A549 (cell line): ENCODE data around the gene BCAS4. TPM values are rescaled to one million over a fixed set of nuclear protein-coding genes. Genes with fewer than 3 reads are reported as not detected.
"Not testable (repeated sequence)": the region's sequence is repeated elsewhere in the genome, so short reads cannot be mapped to it uniquely, and the experiment has no call there.

Experiments used
- ATAC-seq, 2 experiments: fragments of 200-7000 bp in 1 of 2; fragments of >200 bp in 1 of 2; cut with Nextera tagmentation in 1 of 2; cut with Tn5 transposase in 1 of 2; 3 replicates each; pipeline versions ENCODE4 v1.8.0 to v1.9.1; 2018 to 2020; ENCODE audit warnings: mild to moderate bottlenecking in 1 of 2, moderate library complexity in 1 of 2
- CTCF ChIA-PET: fragments of 300-600 bp; sonication (Branson Sonifier 250); formaldehyde crosslinking; extraction: SDS; loops from one replicate; lab custom pipeline; 2021; ENCODE audit warnings: antibody characterized with exemption, inconsistent platforms; lab: Yijun Ruan, JAX
- POLR2A ChIA-PET: fragments of 350-600 bp; formaldehyde crosslinking; extraction: SDS; loops from one replicate; lab custom pipeline; 2021; ENCODE audit warnings: antibody characterized with exemption, inconsistent platforms; lab: Yijun Ruan, JAX
- DNase-seq, 2 experiments: peaks; one replicate each; pipeline versions ENCODE4 v3.0.0 to v3.0.0-alpha.2; 2011 to 2016; ENCODE audit warnings: low read depth in 1 of 2, low spot score in 1 of 2
- FAIRE-seq: peaks from 2 replicates; lab custom pipeline; 2011; peaks lifted over from hg19 to GRCh38; lab: Jason Lieb, UNC
- H3K27ac ChIP-seq, 2 experiments: fragments of >200 bp; sonication (Bioruptor Twin); formaldehyde crosslinking; 3 replicates each; pipeline ENCODE4 v1.5.1; 2016 to 2017
- H3K4me1 ChIP-seq: fragments of >200 bp; sonication (Bioruptor Twin); formaldehyde crosslinking; 3 replicates; pipeline ENCODE4 v1.6.1; 2016
- H3K4me2 ChIP-seq: fragments of >200 bp; sonication (Bioruptor Twin); formaldehyde crosslinking; 3 replicates; pipeline ENCODE4 v1.6.1; 2016
- H3K4me3 ChIP-seq: fragments of >200 bp; sonication (Bioruptor Twin); formaldehyde crosslinking; 3 replicates; pipeline ENCODE4 v1.5.1; 2016
- H3K9me3 ChIP-seq: fragments of >200 bp; sonication (Bioruptor Twin); formaldehyde crosslinking; 3 replicates; pipeline ENCODE4 v1.6.1; 2016
- BHLHE40 ChIP-seq: IDR thresholded peaks from 2 replicates; pipeline ENCODE4 v1.6.1; 2012; ENCODE audit warnings: low read depth, low read length, inconsistent platforms
- CEBPB ChIP-seq, 2 experiments: fragments of >200 bp in 1 of 2; sonication (Bioruptor Twin) in 1 of 2; formaldehyde crosslinking in 1 of 2; IDR thresholded peaks; 2 replicates each; pipeline ENCODE4 v1.6.1; 2012 to 2016
- CHD4 ChIP-seq: fragments of 200-600 bp; sonication (generic); IDR thresholded peaks from 2 replicates; pipeline ENCODE4 v1.6.1; 2016; ENCODE audit warnings: antibody characterized with exemption, mild to moderate bottlenecking, borderline replicate concordance
- HOXB13 ChIP-seq: fragments of 250-450 bp; sonication (Bioruptor Pico); IDR thresholded peaks from 2 replicates; pipeline ENCODE4 v1.5.0; 2020; ENCODE audit warnings: low read depth, mild to moderate bottlenecking, moderate library complexity
- MAFK ChIP-seq: fragments of 450-650 bp; IDR thresholded peaks from 2 replicates; pipeline ENCODE4 v1.6.1; 2014; ENCODE audit not compliant: partially characterized antibody
- MYC ChIP-seq: IDR thresholded peaks from 2 replicates; pipeline ENCODE4 v1.6.1; 2012; ENCODE audit warnings: mild to moderate bottlenecking, inconsistent platforms, low read length, improper control_type of control experiment, borderline replicate concordance
- PHF8 ChIP-seq: fragments of 200-600 bp; sonication (generic); IDR thresholded peaks from 2 replicates; pipeline ENCODE4 v1.6.1; 2016; ENCODE audit warnings: low read depth, mild to moderate bottlenecking, antibody characterized with exemption, moderate library complexity, borderline replicate concordance
- RARB ChIP-seq: fragments of 250-450 bp; sonication (Bioruptor Pico); IDR thresholded peaks from 2 replicates; pipeline ENCODE4 v1.8.0; 2021; ENCODE audit warnings: mild to moderate bottlenecking, moderate library complexity
- TP53 ChIP-seq: fragments of 250-450 bp; sonication (Bioruptor Pico); IDR thresholded peaks from 2 replicates; pipeline ENCODE4 v1.5.0; 2021; ENCODE audit warnings: mild to moderate bottlenecking, moderate library complexity
- ZNF302 ChIP-seq: fragments of 250-450 bp; sonication (Bioruptor Pico); IDR thresholded peaks from 2 replicates; pipeline ENCODE4 v1.9.0; 2021; ENCODE audit warnings: inconsistent platforms, mild to moderate bottlenecking, moderate library complexity
- WGBS: methylation state at CpG from one replicate; pipeline ENCODE4 v1.1.6; 2017; ENCODE audit errors: missing lambda C conversion rate; 5-methylcytosine and 5-hydroxymethylcytosine counted together
- polyA plus RNA-seq, 4 experiments: library from polyadenylated mRNA; depleted of rRNA in 3 of 4; stranded (reverse); fragments of >200 nt; fragmentation: RNase III in 1 of 4; extraction: RNeasy Plus Mini Kit Qiagen cat#74134 plus additional on column Dnase treatment in 1 of 4; gene quantifications; 2 replicates in 3 of 4; 3 replicates in 1 of 4; pipeline ENCODE4 v1.2.3, GENCODE V29; 2011 to 2017
- TF ChIP-seq, protein P1 (sequence below): IDR thresholded peaks from 2 replicates; pipeline ENCODE4 v1.6.1; 2012; ENCODE audit warnings: low read depth, borderline replicate concordance
- TF ChIP-seq, protein P2 (sequence below): fragments of >200 bp; sonication (Bioruptor Twin); formaldehyde crosslinking; IDR thresholded peaks from 3 replicates; pipeline ENCODE4 v1.5.1; 2016

BCAS4 gene
- polyA plus RNA-seq, 2 of the 4 experiments (the other 2 are of a cell fraction), result 16.9 to 48.4 TPM

DNA sequence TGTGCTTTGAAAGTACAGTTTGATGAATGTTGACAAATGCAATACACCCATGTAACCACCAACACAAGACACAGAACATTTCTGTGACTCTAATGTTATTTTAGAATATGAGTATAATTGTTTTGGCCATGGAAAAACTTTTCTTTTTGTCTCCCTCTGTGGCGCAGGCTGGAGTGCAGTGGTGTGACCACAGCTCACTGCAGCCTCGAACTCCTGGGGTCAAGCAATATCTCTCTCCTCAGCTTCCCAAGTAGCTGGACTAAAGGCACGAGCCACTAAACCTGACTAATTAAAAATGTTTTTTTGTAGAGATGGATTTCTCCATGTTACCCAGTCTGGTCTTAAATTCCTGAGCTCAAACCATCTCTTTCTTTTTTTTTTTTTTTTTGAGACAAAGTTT is 20.3 kb upstream of the BCAS4 start:
- Histone ChIP-seq H3K4me3 (no peak overlapping the region), H3K27ac (peak overlapping the region in 1 of 2 experiments; percentile 9; a peak in 1 of 6 replicates), H3K9me3 (no peaks in the 10 kb centered on the region), H3K4me2 (no peak overlapping the region), H3K4me1 (peaks cover 30% of the 10 kb centered on the region)
- FAIRE-seq (no peak), DNase-seq (no peak), ATAC-seq (no peak)
- ChIA-PET POLR2A (interaction anchor here (0.8 kb wide), 1 partner anchor 12 kb away, joined by 4 read pairs; no protein-coding TSS in a partner anchor), CTCF (interaction anchor here (0.6 to 2.8 kb wide), 5 partner anchors 14 to 149 kb away, joined by 3 to 17 read pairs (median 4); no protein-coding TSS in a partner anchor)
- WGBS, result 91% methylated on average over 3 of the region's 3 CpGs
- no peak for TF ChIP-seq RARB (CRISPR knock-in tag)

DNA sequence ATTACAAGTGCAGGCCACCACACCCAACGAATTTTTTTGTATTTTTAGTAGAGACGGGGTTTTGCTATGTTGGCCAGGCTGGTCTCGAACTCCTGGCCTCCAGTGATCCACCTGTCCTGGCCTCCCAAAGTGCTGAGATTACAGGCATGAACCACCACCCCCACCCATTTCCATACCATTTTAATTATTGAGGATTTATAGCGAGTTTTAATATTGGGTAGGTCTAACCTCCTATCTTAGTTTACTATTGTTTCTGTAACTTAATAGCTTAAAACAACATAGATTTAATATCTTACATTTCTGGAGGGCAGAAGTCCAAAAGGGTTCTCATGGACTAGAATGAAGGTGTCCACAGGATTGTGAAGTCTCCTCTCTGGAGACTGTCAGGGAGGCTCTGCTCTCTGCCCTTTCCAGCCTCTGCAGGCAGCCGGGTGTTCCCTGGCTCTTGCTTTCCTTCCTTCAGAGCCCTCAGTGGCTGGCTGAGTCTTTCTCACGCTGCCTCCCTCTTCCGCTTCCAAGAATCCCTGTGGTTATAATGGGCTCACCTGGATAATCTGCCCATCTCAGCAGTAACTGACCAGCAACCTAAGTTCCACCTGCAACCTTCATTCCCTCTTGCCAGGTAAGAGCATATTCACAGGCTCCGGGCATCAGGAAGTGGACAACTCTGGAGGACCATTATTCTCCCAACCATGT is 18.6 kb upstream of the BCAS4 start:
- H3K4me1 ChIP-seq, result peaks cover 25% of the 10 kb centered on the region
- peak overlapping the region in 1 of 2 experiments; percentile 47; a peak in 1 of 6 replicates for H3K27ac ChIP-seq
- H3K4me3 ChIP-seq, result no peak overlapping the region
- no peak for DNase-seq
- ChIA-PET POLR2A (no interaction called here), CTCF (interaction anchor here (0.8 to 5.3 kb wide), 4 partner anchors 12 to 151 kb away, joined by 3 to 24 read pairs (median 4); partner anchors contain the start of gene BCAS4)
- H3K4me2 ChIP-seq, result no peak overlapping the region
- peak in 1 of 2 experiments; percentile 28; a peak in 1 of 6 replicates for ATAC-seq
- 77% methylated on average over 8 of the region's 8 CpGs for WGBS
- H3K9me3 ChIP-seq, result no peaks in the 10 kb centered on the region
- no peak for FAIRE-seq
- TF ChIP-seq MAFK (peak; percentile 45), CEBPB (IDR thresholded peaks at IDR 0.05) (no peak)

DNA sequence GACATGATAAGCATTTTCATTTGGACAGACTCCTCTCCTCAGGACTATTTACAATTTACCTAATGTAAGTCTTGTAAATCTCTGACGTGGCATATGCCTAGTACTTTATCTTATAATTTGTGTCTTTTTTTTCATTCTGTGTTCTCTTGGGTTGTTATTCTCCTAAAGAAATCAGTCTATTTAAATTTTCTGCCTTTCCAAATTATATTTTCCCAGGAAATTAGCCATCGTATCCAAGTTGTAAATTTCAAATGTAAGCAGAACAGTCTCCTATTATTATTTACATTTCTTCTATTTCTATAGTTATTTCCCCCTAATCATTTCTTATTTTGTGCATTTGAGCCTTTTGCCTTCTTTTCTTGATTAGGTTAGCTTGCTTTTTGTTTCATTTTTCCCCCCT is 17.5 kb upstream of the BCAS4 start:
- ATAC-seq (no peak), DNase-seq (no peak), FAIRE-seq (no peak)
- 65% methylated on average over 2 of the region's 2 CpGs for WGBS
- Histone ChIP-seq H3K4me3 (no peak overlapping the region), H3K4me1 (peaks cover 14% of the 10 kb centered on the region; the same call in 1 of the 3 replicates), H3K9me3 (no peaks in the 10 kb centered on the region), H3K4me2 (no peak overlapping the region), H3K27ac (no peak overlapping the region)
- ChIA-PET CTCF (interaction anchor here (1.2 to 5.3 kb wide), 3 partner anchors 11 to 152 kb away, joined by 3 to 24 read pairs (median 3); no protein-coding TSS in a partner anchor), POLR2A (no interaction called here)
- TF ChIP-seq TP53 (CRISPR knock-in tag) (no peak), MYC (no peak), BHLHE40 (no peak), PHF8 (no peak), ZNF302 (CRISPR knock-in tag) (no peak), HOXB13 (no peak), CEBPB (IDR thresholded peaks at IDR 0.05) (no peak), CHD4 (no peak)
- TF ChIP-seq, protein P1, sequence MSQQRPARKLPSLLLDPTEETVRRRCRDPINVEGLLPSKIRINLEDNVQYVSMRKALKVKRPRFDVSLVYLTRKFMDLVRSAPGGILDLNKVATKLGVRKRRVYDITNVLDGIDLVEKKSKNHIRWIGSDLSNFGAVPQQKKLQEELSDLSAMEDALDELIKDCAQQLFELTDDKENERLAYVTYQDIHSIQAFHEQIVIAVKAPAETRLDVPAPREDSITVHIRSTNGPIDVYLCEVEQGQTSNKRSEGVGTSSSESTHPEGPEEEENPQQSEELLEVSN, result no peak
- TF ChIP-seq, protein P2, sequence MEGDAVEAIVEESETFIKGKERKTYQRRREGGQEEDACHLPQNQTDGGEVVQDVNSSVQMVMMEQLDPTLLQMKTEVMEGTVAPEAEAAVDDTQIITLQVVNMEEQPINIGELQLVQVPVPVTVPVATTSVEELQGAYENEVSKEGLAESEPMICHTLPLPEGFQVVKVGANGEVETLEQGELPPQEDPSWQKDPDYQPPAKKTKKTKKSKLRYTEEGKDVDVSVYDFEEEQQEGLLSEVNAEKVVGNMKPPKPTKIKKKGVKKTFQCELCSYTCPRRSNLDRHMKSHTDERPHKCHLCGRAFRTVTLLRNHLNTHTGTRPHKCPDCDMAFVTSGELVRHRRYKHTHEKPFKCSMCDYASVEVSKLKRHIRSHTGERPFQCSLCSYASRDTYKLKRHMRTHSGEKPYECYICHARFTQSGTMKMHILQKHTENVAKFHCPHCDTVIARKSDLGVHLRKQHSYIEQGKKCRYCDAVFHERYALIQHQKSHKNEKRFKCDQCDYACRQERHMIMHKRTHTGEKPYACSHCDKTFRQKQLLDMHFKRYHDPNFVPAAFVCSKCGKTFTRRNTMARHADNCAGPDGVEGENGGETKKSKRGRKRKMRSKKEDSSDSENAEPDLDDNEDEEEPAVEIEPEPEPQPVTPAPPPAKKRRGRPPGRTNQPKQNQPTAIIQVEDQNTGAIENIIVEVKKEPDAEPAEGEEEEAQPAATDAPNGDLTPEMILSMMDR, result no peak

DNA sequence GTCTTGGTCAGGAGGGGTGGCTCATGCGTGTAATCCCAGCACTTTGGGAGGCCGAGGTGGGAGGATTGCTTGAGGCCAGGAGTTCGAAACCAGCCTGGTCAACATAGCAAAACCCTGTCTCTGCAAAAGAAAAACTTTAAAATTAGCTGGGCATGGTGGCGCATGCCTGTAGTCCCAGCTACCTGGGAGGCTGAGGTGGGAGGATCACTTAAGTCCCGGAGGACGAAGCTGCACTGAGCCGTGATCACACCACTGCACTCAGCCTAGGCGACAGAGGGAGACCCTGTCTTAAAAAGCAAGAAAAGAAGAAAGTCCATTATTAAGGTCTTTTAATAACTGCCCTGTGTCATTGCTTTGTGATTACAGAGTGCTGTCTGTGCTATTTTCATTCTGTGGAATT is 15.9 kb upstream of the BCAS4 start:
- H3K9me3 ChIP-seq, DNase-seq, FAIRE-seq, POLR2A ChIA-PET, H3K4me2 ChIP-seq, H3K4me1 ChIP-seq, H3K4me3 ChIP-seq, ATAC-seq, H3K27ac ChIP-seq: not testable (repeated sequence)
- CTCF ChIA-PET, result interaction anchor here (0.6 to 5.3 kb wide), 12 partner anchors 10 to 209 kb away, joined by 3 to 29 read pairs (median 4); partner anchors contain the start of gene BCAS4
- 88% methylated on average over 8 of the region's 8 CpGs for WGBS
